CD4-positive, alpha-beta T cell (primary cell): ENCODE data around the gene SLC1A2. TPM values are rescaled to one million over a fixed set of nuclear protein-coding genes. Genes with fewer than 3 reads are reported as not detected.

ENCODE experiments used
- ATAC-seq: fragments of 200-7000 bp; cut with Tn5 transposase; one replicate; pipeline ENCODE4 v1.10.0; 2022; ENCODE audit warnings: mild to moderate bottlenecking; ENCODE audit not compliant: poor library complexity
- CTCF ChIA-PET: fragments of 350-600 bp; sonication (Branson Sonifier 250); formaldehyde crosslinking; loops from one replicate; lab custom pipeline; 2021; ENCODE audit warnings: antibody characterized with exemption, inconsistent platforms; lab: Charles Lee
- POLR2A ChIA-PET: fragments of 350-600 bp; sonication (Branson Sonifier 250); formaldehyde crosslinking; loops from one replicate; lab custom pipeline; 2021; ENCODE audit warnings: antibody characterized with exemption, inconsistent platforms; lab: Charles Lee
- DNase-seq, 14 experiments: peaks; one replicate each; pipeline ENCODE4 v3.0.0-alpha.2; 2013 to 2020; ENCODE audit warnings: mixed read lengths in 2 of 14
- H3K27ac ChIP-seq, 2 donors: one replicate each; pipeline versions ENCODE4 v1.5.1 to v1.7.0; 2013; ENCODE audit warnings: low read length in 2 of 2, low read depth in 1 of 2, mild to moderate bottlenecking in 1 of 2
- H3K27me3 ChIP-seq, 2 experiments: 1 replicate in 1 of 2; 2 replicates in 1 of 2; pipeline versions ENCODE4 v1.6.1 to v1.7.0; 2013; ENCODE audit warnings: low read length in 2 of 2, control low read depth in 1 of 2, mild to moderate bottlenecking in 1 of 2, moderate library complexity in 1 of 2; ENCODE audit not compliant: insufficient read depth in 2 of 2, control insufficient read depth in 1 of 2
- H3K36me3 ChIP-seq: one replicate; pipeline ENCODE4 v1.6.1; 2013; ENCODE audit warnings: low read length, control low read depth; ENCODE audit not compliant: insufficient read depth
- H3K4me1 ChIP-seq: one replicate; pipeline ENCODE4 v1.6.1; 2013; ENCODE audit warnings: low read length, control low read depth; ENCODE audit not compliant: insufficient read depth
- H3K4me3 ChIP-seq: one replicate; pipeline ENCODE4 v1.5.1; 2013; ENCODE audit warnings: mild to moderate bottlenecking, low read length, moderate library complexity
- H3K9me3 ChIP-seq, 2 experiments: 1 replicate in 1 of 2; 2 replicates in 1 of 2; pipeline versions ENCODE4 v1.6.1 to v1.7.0; 2013; ENCODE audit warnings: low read length in 2 of 2, mild to moderate bottlenecking in 2 of 2, control low read depth in 1 of 2, moderate library complexity in 1 of 2; ENCODE audit not compliant: control insufficient read depth in 1 of 2, insufficient read depth in 1 of 2
- H3K27ac Mint-ChIP-seq: one replicate; pipeline ENCODE4 v1.8.0; 2020; ENCODE audit warnings: mixed read lengths
- H3K27me3 Mint-ChIP-seq: one replicate; pipeline ENCODE4 v1.8.0; 2021; ENCODE audit warnings: mixed read lengths
- H3K36me3 Mint-ChIP-seq: one replicate; pipeline ENCODE4 v1.8.0; 2021; ENCODE audit warnings: low read depth, mixed read lengths
- H3K4me1 Mint-ChIP-seq: one replicate; pipeline ENCODE4 v1.8.0; 2021; ENCODE audit warnings: low read depth, mixed read lengths
- H3K4me3 Mint-ChIP-seq: one replicate; pipeline ENCODE4 v1.8.0; 2020; ENCODE audit warnings: mild to moderate bottlenecking, mixed read lengths
- H3K9me3 Mint-ChIP-seq: one replicate; pipeline ENCODE4 v1.8.0; 2020; ENCODE audit warnings: mixed read lengths
- intact Hi-C, 2 experiments: fragments of 100-400 bp; cut with DNase I in 1 of 2; cut with micrococcal nuclease in 1 of 2; formaldehyde crosslinking; loops; one replicate each; pipeline versions ENCODE4 v1.15.1 to v1.9.0; 2023 to 2025; cut with DNase I, micrococcal nuclease
- total RNA-seq, 174 experiments: library from RNA in 2 of 174; stranded (reverse) in 2 of 174; gene quantifications; one replicate each; pipeline ENCODE4 v1.2.3 and lab custom pipeline; 2021 to 2026
- TF ChIP-seq, protein P1 (sequence below): fragments of 200-600 bp; IDR thresholded peaks from one replicate; pipeline ENCODE4 v1.8.0; 2022; ENCODE audit warnings: antibody characterized with exemption, mild to moderate bottlenecking

The SLC1A2 gene
- total RNA-seq, 2 experiments from 2014 or later, result not detected

DNA sequence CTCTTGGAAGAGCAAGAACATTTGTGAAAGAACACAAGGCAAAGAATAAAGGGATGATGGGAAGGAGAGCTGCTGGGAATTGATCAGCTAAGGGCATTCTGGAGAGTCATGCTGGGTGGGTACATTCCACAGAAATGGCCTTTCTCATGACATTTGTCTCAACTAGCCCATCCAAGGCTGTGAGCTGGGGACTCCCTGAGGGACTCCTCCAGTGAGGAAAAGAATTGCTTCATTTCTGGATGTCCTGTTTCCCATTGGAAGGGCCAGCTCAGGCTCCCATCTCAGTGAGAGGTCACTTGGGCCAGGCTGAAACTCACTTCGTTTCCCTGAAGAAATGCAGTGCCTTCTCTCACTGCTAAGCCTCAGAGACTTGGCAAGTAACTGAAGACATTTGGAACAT lies 173.6 kb downstream of the SLC1A2 start:
- ATAC-seq (no peak), DNase-seq (no peak)
- no peaks in the 10 kb centered on the region for H3K27me3 ChIP-seq
- no peaks in the 10 kb centered on the region for H3K36me3 ChIP-seq
- TF ChIP-seq, protein P1, sequence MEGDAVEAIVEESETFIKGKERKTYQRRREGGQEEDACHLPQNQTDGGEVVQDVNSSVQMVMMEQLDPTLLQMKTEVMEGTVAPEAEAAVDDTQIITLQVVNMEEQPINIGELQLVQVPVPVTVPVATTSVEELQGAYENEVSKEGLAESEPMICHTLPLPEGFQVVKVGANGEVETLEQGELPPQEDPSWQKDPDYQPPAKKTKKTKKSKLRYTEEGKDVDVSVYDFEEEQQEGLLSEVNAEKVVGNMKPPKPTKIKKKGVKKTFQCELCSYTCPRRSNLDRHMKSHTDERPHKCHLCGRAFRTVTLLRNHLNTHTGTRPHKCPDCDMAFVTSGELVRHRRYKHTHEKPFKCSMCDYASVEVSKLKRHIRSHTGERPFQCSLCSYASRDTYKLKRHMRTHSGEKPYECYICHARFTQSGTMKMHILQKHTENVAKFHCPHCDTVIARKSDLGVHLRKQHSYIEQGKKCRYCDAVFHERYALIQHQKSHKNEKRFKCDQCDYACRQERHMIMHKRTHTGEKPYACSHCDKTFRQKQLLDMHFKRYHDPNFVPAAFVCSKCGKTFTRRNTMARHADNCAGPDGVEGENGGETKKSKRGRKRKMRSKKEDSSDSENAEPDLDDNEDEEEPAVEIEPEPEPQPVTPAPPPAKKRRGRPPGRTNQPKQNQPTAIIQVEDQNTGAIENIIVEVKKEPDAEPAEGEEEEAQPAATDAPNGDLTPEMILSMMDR, result no peak
- Mint-ChIP-seq H3K27me3 (no peaks in the 10 kb centered on the region), H3K4me1 (peaks cover 68% of the 10 kb centered on the region), H3K9me3 (peaks cover 9% of the 10 kb centered on the region), H3K27ac (peak overlapping the region; percentile 97), H3K36me3 (peaks cover 25% of the 10 kb centered on the region), H3K4me3 (no peak overlapping the region)
- no peak overlapping the region for H3K4me3 ChIP-seq
- peak overlapping the region; percentile 0 to 19 for H3K27ac ChIP-seq
- POLR2A ChIA-PET, result interaction anchor here (0.6 to 2.9 kb wide), 3 partner anchors 10 to 85 kb away, joined by 3 to 44 read pairs (median 4); no protein-coding TSS in a partner anchor
- CTCF ChIA-PET, result interaction anchor here (1.1 to 1.7 kb wide), 3 partner anchors 8 to 199 kb away, joined by 3 to 4 read pairs (median 4); no protein-coding TSS in a partner anchor
- intact Hi-C loops, result loop anchor here in 1 of 2 experiments (5.0 kb wide), 1 partner anchor 43 kb away; no protein-coding TSS in a partner anchor
- H3K9me3 ChIP-seq, result peaks cover 0 to 5% of the 10 kb centered on the region in 2 experiments
- peaks cover 59% of the 10 kb centered on the region for H3K4me1 ChIP-seq

DNA sequence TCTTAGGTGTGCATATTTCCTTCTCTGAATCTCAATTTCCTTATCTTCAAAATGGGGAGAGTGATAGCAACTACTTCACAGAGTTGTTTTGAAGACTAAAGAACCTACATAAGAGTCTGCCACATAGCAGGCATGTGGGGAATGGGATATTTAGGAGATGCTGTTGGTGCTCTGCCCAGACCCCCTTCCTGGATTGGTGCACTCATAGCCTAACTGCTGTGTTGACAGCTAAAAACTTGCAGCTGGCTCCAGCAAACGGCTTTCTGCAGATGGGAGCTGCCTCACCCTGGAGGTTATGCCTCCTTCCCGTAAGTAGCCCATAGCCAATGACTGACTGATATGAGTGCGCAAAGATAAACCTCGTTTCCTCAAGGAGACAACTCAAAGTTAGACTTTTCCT lies 174.3 kb downstream of the SLC1A2 start:
- ChIA-PET POLR2A (interaction anchor here (1.4 to 2.9 kb wide), 2 partner anchors 9 to 12 kb away, joined by 4 to 44 read pairs; no protein-coding TSS in a partner anchor), CTCF (interaction anchor here (1.1 to 1.7 kb wide), 2 partner anchors 60 to 198 kb away, joined by 3 to 4 read pairs; no protein-coding TSS in a partner anchor)
- H3K4me3 Mint-ChIP-seq, result no peak overlapping the region
- no peak overlapping the region for H3K4me3 ChIP-seq
- no peak overlapping the region for H3K27ac ChIP-seq
- DNase-seq, result peak in 1 of 14 experiments; percentile 8
- no peaks in the 10 kb centered on the region for H3K27me3 Mint-ChIP-seq
- H3K27ac Mint-ChIP-seq, result peak overlapping the region; percentile 97
- H3K4me1 ChIP-seq, result peaks cover 59% of the 10 kb centered on the region
- H3K9me3 ChIP-seq, result peaks cover 0 to 5% of the 10 kb centered on the region in 2 experiments
- no peaks in the 10 kb centered on the region for H3K36me3 ChIP-seq
- peaks cover 25% of the 10 kb centered on the region for H3K36me3 Mint-ChIP-seq
- TF ChIP-seq, protein P1, result no peak
- no peaks in the 10 kb centered on the region for H3K27me3 ChIP-seq
- intact Hi-C loops, result loop anchor here in 1 of 2 experiments (5.0 kb wide), 1 partner anchor 43 kb away; no protein-coding TSS in a partner anchor
- H3K9me3 Mint-ChIP-seq, result peaks cover 9% of the 10 kb centered on the region
- no peak for ATAC-seq
- peaks cover 69% of the 10 kb centered on the region for H3K4me1 Mint-ChIP-seq

DNA sequence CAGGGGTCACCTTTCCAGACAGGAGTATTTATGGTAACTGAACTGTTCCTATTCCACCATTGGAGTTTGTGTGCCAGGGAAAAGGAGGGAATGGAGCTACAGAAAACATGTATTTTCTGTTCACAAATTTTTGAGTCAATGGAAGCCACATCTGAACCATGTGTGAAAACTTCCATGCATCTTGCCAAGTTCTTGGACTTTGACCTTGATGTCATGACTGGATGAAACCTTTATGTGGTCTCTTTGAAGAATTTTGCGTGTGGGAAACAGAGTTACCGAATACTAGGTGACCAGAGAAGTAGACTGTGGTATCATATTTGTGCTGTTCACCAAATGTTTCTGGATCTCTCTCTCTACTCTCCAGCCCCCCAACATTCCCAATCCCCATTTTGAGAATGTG lies 175.6 kb downstream of the SLC1A2 start:
- Mint-ChIP-seq H3K27ac (peak overlapping the region; percentile 97), H3K4me3 (no peak overlapping the region), H3K36me3 (peaks cover 18% of the 10 kb centered on the region), H3K9me3 (peaks cover 4% of the 10 kb centered on the region), H3K4me1 (peaks cover 78% of the 10 kb centered on the region), H3K27me3 (no peaks in the 10 kb centered on the region)
- ATAC-seq, result no peak
- no peak overlapping the region for H3K4me3 ChIP-seq
- peaks cover 59% of the 10 kb centered on the region for H3K4me1 ChIP-seq
- intact Hi-C loops, result loop anchor here (5.0 kb wide), 2 partner anchors 64 to 321 kb away; no protein-coding TSS in a partner anchor
- ChIA-PET POLR2A (interaction anchor here (0.8 kb wide), 1 partner anchor 8 kb away, joined by 3 read pairs; no protein-coding TSS in a partner anchor), CTCF (no interaction called here)
- TF ChIP-seq, protein P1, result no peak
- H3K27me3 ChIP-seq, result no peaks in the 10 kb centered on the region
- peak in 1 of 14 experiments; percentile 2 for DNase-seq
- peaks cover 0 to 5% of the 10 kb centered on the region in 2 experiments for H3K9me3 ChIP-seq
- H3K27ac ChIP-seq, result no peak overlapping the region
- H3K36me3 ChIP-seq, result no peaks in the 10 kb centered on the region
